ENCODE data around the gene SORD. TPM values are rescaled to one million over a fixed set of nuclear protein-coding genes. Genes with fewer than 3 reads are reported as not detected.
"Not testable (repeated sequence)": the region's sequence is repeated elsewhere in the genome, so short reads cannot be mapped to it uniquely, and the experiment has no call there.

The SORD gene
- total and polyA plus RNA-seq, 11 donors: 3.4 to 16.7 (median 9.4) TPM

- DNase-seq (no peak), ATAC-seq (no peak)
- Histone ChIP-seq H3K27ac (no peak overlapping the region), H3K36me3 (peaks cover 0 to 5% (median 0%) of the 10 kb centered on the region in 9 donors), H3K9me3 (no peaks in the 10 kb centered on the region), H3K4me1 (peaks cover 0 to 14% (median 0%) of the 10 kb centered on the region in 12 donors), H3K27me3 (no peaks in the 10 kb centered on the region), H3K4me3 (no peak overlapping the region)
- intact Hi-C loops (cut with DNase I): loop anchor here in 1 of 10 donors (10.0 kb wide), 1 partner anchor 50 kb away; the partner anchor contains the start of genes DUOX2 and DUOXA2
- 91 to 94% (median 92%) methylated on average over 4 of the region's 4 CpGs for WGBS, 4 donors
- no peak for TF ChIP-seq CTCF (IDR thresholded peaks at IDR 0.05)
- TF ChIP-seq POLR2A (IDR thresholded peaks at IDR 0.05): no peak
Measured at GRCh38 chr15:45064386-45064785, 41.4 kb downstream of the SORD start.

- not testable (repeated sequence) for ATAC-seq, H3K4me3 ChIP-seq, DNase-seq, H3K9me3 ChIP-seq, H3K36me3 ChIP-seq, H3K27ac ChIP-seq, H3K27me3 ChIP-seq, H3K4me1 ChIP-seq
- WGBS, 4 donors: 81 to 91% (median 85%) methylated on average over 2 to 6 of the region's 6 CpGs
- intact Hi-C loops (cut with DNase I): loop anchor here in 1 of 10 donors (10.0 kb wide), 1 partner anchor 45 kb away; the partner anchor contains the start of genes DUOX2 and DUOXA2
Measured at GRCh38 chr15:45069942-45070360, 47.0 kb downstream of the SORD start.

GRCh38 chr15:45073602-45074001 lies 50.6 kb downstream of the SORD start:
- intact Hi-C loops (cut with DNase I); H3K9me3 ChIP-seq; DNase-seq; ATAC-seq; H3K4me3 ChIP-seq; H3K27me3 ChIP-seq; H3K36me3 ChIP-seq; H3K27ac ChIP-seq; H3K4me1 ChIP-seq: not testable (repeated sequence)

- WGBS, 4 donors: 100% methylated on average over 1 of the region's 9 CpGs
- H3K4me3 ChIP-seq; H3K36me3 ChIP-seq; ATAC-seq; intact Hi-C loops (cut with DNase I); DNase-seq; H3K27me3 ChIP-seq; H3K27ac ChIP-seq; H3K9me3 ChIP-seq: not testable (repeated sequence)
- peaks cover 0 to 19% (median 3%) of the 10 kb centered on the region in 12 donors for H3K4me1 ChIP-seq
Measured at GRCh38 chr15:45075440-45076320, 52.7 kb downstream of the SORD start.

- H3K36me3 ChIP-seq; H3K27me3 ChIP-seq; H3K4me3 ChIP-seq; intact Hi-C loops (cut with DNase I); H3K9me3 ChIP-seq: not testable (repeated sequence)
- peak; percentile 70 to 84 (median 78) for ATAC-seq
- Histone ChIP-seq H3K27ac (peak overlapping the region in 5 of 12 donors; percentile 3 to 60 (median 32)), H3K4me1 (peaks cover 0 to 23% (median 6%) of the 10 kb centered on the region in 12 donors)
- WGBS, 4 donors: 37 to 49% (median 43%) methylated on average over 2 of the region's 2 CpGs
- DNase-seq: peak in 1 of 5 donors; percentile 41
Measured at GRCh38 chr15:45077391-45077790, 54.4 kb downstream of the SORD start.

GRCh38 chr15:45079201-45079600 lies 56.2 kb downstream of the SORD start:
- H3K4me1 ChIP-seq: peaks cover 0 to 23% (median 6%) of the 10 kb centered on the region in 12 donors
- intact Hi-C loops (cut with DNase I); H3K9me3 ChIP-seq; H3K36me3 ChIP-seq; H3K27me3 ChIP-seq; DNase-seq; H3K27ac ChIP-seq; H3K4me3 ChIP-seq; ATAC-seq: not testable (repeated sequence)
- 32 to 45% (median 37%) methylated on average over 5 of the region's 5 CpGs for WGBS, 4 donors

GRCh38 chr15:45079628-45080246 lies 56.7 kb downstream of the SORD start:
- H3K27me3 ChIP-seq; H3K4me3 ChIP-seq; intact Hi-C loops (cut with DNase I); H3K9me3 ChIP-seq; DNase-seq; H3K27ac ChIP-seq; H3K36me3 ChIP-seq: not testable (repeated sequence)
- peak in 2 of 4 donors; percentile 41 to 59 for ATAC-seq
- 40 to 58% (median 48%) methylated on average over 4 to 5 of the region's 5 CpGs for WGBS, 4 donors
- peaks cover 0 to 23% (median 6%) of the 10 kb centered on the region in 12 donors for H3K4me1 ChIP-seq

- intact Hi-C loops (cut with DNase I); H3K27me3 ChIP-seq: not testable (repeated sequence)
- peak in 1 of 5 donors; percentile 35 for DNase-seq
Measured at GRCh38 chr15:45080593-45080992, 57.6 kb downstream of the SORD start.

GRCh38 chr15:45082412-45082811 lies 59.4 kb downstream of the SORD start:
- H3K4me3 ChIP-seq; H3K27ac ChIP-seq; H3K36me3 ChIP-seq; ATAC-seq; DNase-seq; intact Hi-C loops (cut with DNase I); H3K27me3 ChIP-seq; H3K9me3 ChIP-seq: not testable (repeated sequence)
- peaks cover 0 to 20% (median 6%) of the 10 kb centered on the region in 12 donors for H3K4me1 ChIP-seq
- WGBS, 4 donors: 60 to 79% (median 74%) methylated on average over 6 to 10 of the region's 10 CpGs

More at GRCh38 chr15:45080593-45080992, 57.6 kb downstream of the SORD start:
- not testable (repeated sequence) for H3K4me3 ChIP-seq, H3K27ac ChIP-seq, H3K36me3 ChIP-seq, H3K9me3 ChIP-seq
- 57 to 90% (median 69%) methylated on average over 1 to 2 of the region's 3 CpGs for WGBS, 4 donors
- peak; percentile 7 to 71 (median 48) for ATAC-seq
- H3K4me1 ChIP-seq: peaks cover 0 to 23% (median 6%) of the 10 kb centered on the region in 12 donors
